HL-60/S4 treated with retinoic acid at 250 ng/mL for 4 days and 3 days (cell line): ENCODE results near the gene RASGEF1B.

Experiments used
- in situ Hi-C: fragments of 300-500 bp; cut with MboI; formaldehyde crosslinking; loops from 2 replicates; pipeline ENCODE4 v1.7.0; 2022; ENCODE audit warnings: low sequenced_read_pairs

RASGEF1B gene

DNA sequence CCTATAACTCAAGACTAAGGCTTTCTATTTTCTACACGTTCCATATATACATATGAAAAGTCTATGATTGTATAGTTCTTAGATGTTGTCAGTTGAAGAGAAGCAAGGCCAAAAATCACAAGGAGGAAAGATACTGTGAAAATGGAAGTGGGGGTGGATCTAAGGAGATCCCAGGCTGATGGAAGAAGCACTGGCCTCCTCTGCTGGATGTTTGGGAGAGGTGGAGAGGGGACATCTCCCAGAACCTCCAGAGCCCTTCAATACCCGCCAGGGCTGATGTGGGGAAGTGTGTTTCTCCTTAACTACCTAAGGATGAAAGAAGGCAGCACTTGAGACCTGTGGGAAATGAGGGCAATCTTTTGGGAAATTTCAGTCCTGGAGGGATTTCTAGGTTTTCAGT lies 67.4 kb downstream of the RASGEF1B start:
- in situ Hi-C loops, result no loop called here

DNA sequence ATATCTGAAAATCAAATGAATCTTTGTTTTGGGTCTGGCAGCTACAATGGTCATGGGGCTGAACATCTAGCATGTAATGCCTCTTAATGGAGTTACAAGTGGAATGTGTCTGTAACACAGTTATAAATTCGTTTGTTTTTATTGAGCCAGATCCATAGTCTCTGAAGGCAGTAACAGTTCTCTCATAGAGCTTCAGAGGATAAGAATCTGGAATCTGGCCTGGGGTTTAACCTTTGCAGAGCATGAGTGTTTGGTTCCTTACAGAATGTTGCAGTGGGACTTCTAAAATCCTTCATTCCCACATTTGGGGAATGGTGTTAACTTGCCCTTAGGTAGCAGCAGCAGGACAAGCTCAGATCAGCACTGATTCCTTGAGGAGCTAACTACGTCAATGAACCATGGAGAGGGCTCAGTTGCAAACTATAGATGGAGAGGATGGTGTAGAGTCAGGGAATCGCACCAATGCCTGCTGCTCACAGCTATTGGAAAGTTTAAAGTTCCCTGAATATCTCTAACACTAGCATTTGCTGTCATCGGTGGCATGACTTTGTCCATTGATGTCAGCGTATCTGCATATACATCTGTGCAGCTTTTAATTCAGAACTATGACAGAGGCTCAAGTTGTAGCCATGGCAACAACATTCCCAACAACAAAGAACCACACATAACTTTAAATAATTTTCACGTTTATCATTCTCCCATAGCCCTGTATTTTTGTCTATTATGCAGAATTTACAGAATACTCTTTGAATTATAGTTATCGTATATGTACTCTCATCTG lies 72.2 kb downstream of the RASGEF1B start:
- in situ Hi-C loops, result loop anchor here (25.0 kb wide), 1 partner anchor 813 kb away; no protein-coding TSS in a partner anchor

DNA sequence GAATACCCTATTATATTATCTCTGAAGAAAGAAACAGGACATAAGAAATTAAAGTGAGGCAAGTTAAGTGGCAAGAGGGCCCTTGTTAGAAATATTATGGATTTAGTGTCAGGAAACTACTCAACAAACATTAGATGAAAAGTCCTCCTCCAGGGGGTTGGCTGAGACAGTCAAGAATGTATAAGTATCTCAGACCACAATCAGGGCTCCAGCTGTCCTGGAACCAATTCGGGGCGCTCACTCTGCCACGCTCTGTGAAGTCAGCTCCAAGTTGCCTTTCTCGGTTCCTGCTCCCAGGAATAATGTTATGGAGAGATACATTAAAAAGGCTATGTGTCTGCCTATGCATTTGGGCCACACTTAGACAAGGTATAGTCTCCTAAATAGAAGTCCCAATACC lies 73.3 kb downstream of the RASGEF1B start:
- in situ Hi-C loops, result loop anchor here (25.0 kb wide), 1 partner anchor 814 kb away; no protein-coding TSS in a partner anchor

DNA sequence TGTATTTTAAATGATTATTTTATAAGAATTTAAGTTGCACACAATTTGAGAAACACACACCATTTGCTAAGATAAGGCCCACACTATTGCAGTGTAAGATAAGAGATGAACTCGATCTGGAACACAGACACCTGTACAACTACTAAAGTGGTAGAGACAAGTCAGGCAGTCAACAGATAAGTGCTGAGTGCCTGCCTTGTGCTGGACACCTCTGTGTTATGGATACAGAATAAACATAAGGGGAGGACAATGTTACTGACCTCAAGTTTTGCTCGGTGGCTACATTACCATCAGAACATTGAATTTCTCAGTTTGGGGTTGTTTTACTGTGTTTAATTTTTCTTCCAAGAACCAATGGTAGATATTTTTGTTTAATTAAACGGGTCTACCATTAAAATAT lies 74.1 kb downstream of the RASGEF1B start:
- in situ Hi-C loops, result loop anchor here (25.0 kb wide), 1 partner anchor 815 kb away; no protein-coding TSS in a partner anchor

GRCh38 chr4:81395239-81395638 lies 76.5 kb downstream of the RASGEF1B start:
- in situ Hi-C loops, result loop anchor here (25.0 kb wide), 1 partner anchor 817 kb away; no protein-coding TSS in a partner anchor

GRCh38 chr4:81392164-81392563 lies 79.5 kb downstream of the RASGEF1B start:
- in situ Hi-C loops, result loop anchor here (25.0 kb wide), 1 partner anchor 820 kb away; no protein-coding TSS in a partner anchor

GRCh38 chr4:81389720-81390119 lies 82.0 kb downstream of the RASGEF1B start:
- in situ Hi-C loops, result loop anchor here (25.0 kb wide), 1 partner anchor 823 kb away; no protein-coding TSS in a partner anchor

- in situ Hi-C loops, result loop anchor here (25.0 kb wide), 1 partner anchor 832 kb away; no protein-coding TSS in a partner anchor
Observed at GRCh38 chr4:81380437-81380836, 91.3 kb downstream of the RASGEF1B start.

DNA sequence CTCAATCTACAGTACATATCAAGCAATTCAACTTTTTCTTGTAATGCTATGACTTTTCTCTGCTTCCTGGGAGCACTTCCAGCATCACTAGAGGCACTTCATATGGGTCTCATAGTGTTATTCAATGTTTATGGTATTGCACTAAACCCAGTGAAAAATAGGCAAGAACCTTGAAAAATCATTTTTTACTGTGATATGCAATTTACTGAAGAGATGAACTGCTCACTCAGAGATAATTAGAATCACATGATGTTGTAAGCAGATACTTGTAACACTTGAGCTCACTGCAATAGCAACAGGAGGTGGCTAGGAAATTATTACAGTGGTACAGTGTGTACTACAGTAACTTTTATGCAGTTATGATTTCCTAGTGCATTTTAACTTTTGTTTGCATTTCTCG lies 93.3 kb downstream of the RASGEF1B start:
- in situ Hi-C loops, result loop anchor here (25.0 kb wide), 1 partner anchor 834 kb away; no protein-coding TSS in a partner anchor

DNA sequence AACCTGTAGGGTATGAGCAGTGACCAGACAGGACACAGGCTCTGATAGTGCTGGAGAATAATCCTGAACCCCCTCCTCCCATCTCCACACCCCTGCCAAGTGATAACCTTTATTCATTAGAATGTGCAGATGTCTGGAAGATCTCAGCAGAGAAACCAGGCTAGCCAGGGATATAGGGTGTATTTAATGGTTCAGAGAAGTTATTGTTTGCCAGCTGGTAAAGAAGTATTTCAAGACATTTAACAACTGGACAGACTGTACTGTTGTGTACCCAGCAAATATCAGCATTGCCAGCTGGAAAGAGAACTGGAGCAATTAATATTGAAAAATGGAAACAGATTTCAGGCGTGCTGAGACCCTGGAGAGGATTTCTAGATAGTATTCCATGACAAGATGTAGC lies 94.5 kb downstream of the RASGEF1B start:
- in situ Hi-C loops, result loop anchor here (25.0 kb wide), 1 partner anchor 835 kb away; no protein-coding TSS in a partner anchor

- in situ Hi-C loops, result loop anchor here (25.0 kb wide), 1 partner anchor 836 kb away; no protein-coding TSS in a partner anchor
Observed at GRCh38 chr4:81376720-81377119, 95.0 kb downstream of the RASGEF1B start.
